Natural killer cell (primary cell): ENCODE data around the gene UST. TPM values are rescaled to one million over a fixed set of nuclear protein-coding genes. Genes with fewer than 3 reads are reported as not detected.

ENCODE experiments used
- ATAC-seq, 3 donors: fragments of 150-1000 bp in 2 of 3; fragments of 200-7000 bp in 1 of 3; cut with Tn5 transposase; 1 replicate in 1 of 3; 2 replicates in 2 of 3; pipeline ENCODE4 v1.10.0; 2021; ENCODE audit warnings: mild to moderate bottlenecking in 2 of 3, moderate library complexity in 2 of 3
- DNase-seq, 2 donors: peaks; one replicate each; pipeline versions ENCODE4 v3.0.0 to v3.0.0-alpha.2; 2013 to 2021; ENCODE audit warnings: mixed read lengths in 1 of 2
- H3K27ac ChIP-seq: one replicate; pipeline ENCODE4 v1.5.1; 2013; ENCODE audit warnings: mild to moderate bottlenecking, low read length
- H3K27me3 ChIP-seq: one replicate; pipeline ENCODE4 v1.6.1; 2013; ENCODE audit warnings: low read length; ENCODE audit not compliant: control insufficient read depth, insufficient read depth
- H3K36me3 ChIP-seq: one replicate; pipeline ENCODE4 v1.6.1; 2013; ENCODE audit warnings: low read length; ENCODE audit not compliant: control insufficient read depth, insufficient read depth
- H3K4me1 ChIP-seq: one replicate; pipeline ENCODE4 v1.6.1; 2013; ENCODE audit warnings: low read length; ENCODE audit not compliant: control insufficient read depth, insufficient read depth
- H3K4me3 ChIP-seq: one replicate; pipeline ENCODE4 v1.5.1; 2013; ENCODE audit warnings: low read length
- H3K9me3 ChIP-seq: one replicate; pipeline ENCODE4 v1.6.1; 2013; ENCODE audit warnings: low read length; ENCODE audit not compliant: control insufficient read depth, insufficient read depth
- H3K27ac Mint-ChIP-seq, 2 donors: one replicate each; pipeline ENCODE4 v1.8.0; 2022; ENCODE audit warnings: mild to moderate bottlenecking in 2 of 2, mixed read lengths in 2 of 2, moderate library complexity in 1 of 2
- H3K27me3 Mint-ChIP-seq, 2 donors: one replicate each; pipeline ENCODE4 v1.8.0; 2022; ENCODE audit warnings: low read depth in 2 of 2, mixed read lengths in 2 of 2
- H3K36me3 Mint-ChIP-seq: one replicate; pipeline ENCODE4 v1.8.0; 2022; ENCODE audit warnings: mixed read lengths
- H3K4me1 Mint-ChIP-seq, 2 donors: one replicate each; pipeline ENCODE4 v1.8.0; 2022; ENCODE audit warnings: mixed read lengths in 2 of 2
- H3K4me3 Mint-ChIP-seq: one replicate; pipeline ENCODE4 v1.8.0; 2022; ENCODE audit warnings: mild to moderate bottlenecking, moderate library complexity, mixed read lengths
- H3K9me3 Mint-ChIP-seq, 2 donors: one replicate each; pipeline ENCODE4 v1.8.0; 2022; ENCODE audit warnings: mixed read lengths in 2 of 2
- CTCF ChIP-seq: fragments of 200-600 bp; IDR thresholded peaks from one replicate; pipeline ENCODE4 v1.8.0; 2022; ENCODE audit warnings: antibody characterized with exemption
- WGBS: methylation state at CpG from one replicate; pipeline ENCODE4 v1.1.7; 2013; ENCODE audit warnings: missing lambda C conversion rate; ENCODE audit not compliant: insufficient coverage; 5-methylcytosine and 5-hydroxymethylcytosine counted together
- intact Hi-C: fragments of 100-400 bp; cut with micrococcal nuclease; formaldehyde crosslinking; loops from one replicate; pipeline ENCODE4 v1.14.2; 2022
- total RNA-seq, 4 donors: library from RNA; stranded (reverse); fragments of 120-200 nt in 1 of 4; gene quantifications; one replicate each; pipeline versions ENCODE4 v1.2.3 to v1.2.4, GENCODE V29; 2013 to 2022

Gene UST
- total RNA-seq, 3 donors from 2014 or later (not counting 1 experiment from before 2014, with no cell fraction given): 6.3 to 11.9 (median 10.6) TPM

- ATAC-seq (no peak), DNase-seq (no peak)
- no peak overlapping the region for H3K4me3 ChIP-seq
- Mint-ChIP-seq H3K4me1 (peaks cover 46 to 50% of the 10 kb centered on the region in 2 donors), H3K9me3 (no peaks in the 10 kb centered on the region), H3K27ac (no peak overlapping the region), H3K36me3 (no peaks in the 10 kb centered on the region), H3K4me3 (no peak overlapping the region), H3K27me3 (no peaks in the 10 kb centered on the region)
- H3K36me3 ChIP-seq: no peaks in the 10 kb centered on the region
- WGBS: 100% methylated on average over 1 of the region's 2 CpGs
- no peaks in the 10 kb centered on the region for H3K9me3 ChIP-seq
- H3K27ac ChIP-seq: no peak overlapping the region
- no peak for TF ChIP-seq CTCF
- peaks cover 29% of the 10 kb centered on the region for H3K4me1 ChIP-seq
- intact Hi-C loops: no loop called here
- H3K27me3 ChIP-seq: no peaks in the 10 kb centered on the region
Measured at GRCh38 chr6:148868901-148869300, 122.1 kb downstream of the UST start.

GRCh38 chr6:148869585-148869984 is 122.8 kb downstream of the UST start:
- H3K27ac Mint-ChIP-seq: peak overlapping the region; percentile 84 to 85

GRCh38 chr6:148873154-148873553 is 126.3 kb downstream of the UST start:
- Mint-ChIP-seq H3K27me3 (no peaks in the 10 kb centered on the region), H3K27ac (no peak overlapping the region), H3K4me3 (no peak overlapping the region), H3K4me1 (peaks cover 34% of the 10 kb centered on the region in 2 donors), H3K36me3 (no peaks in the 10 kb centered on the region), H3K9me3 (no peaks in the 10 kb centered on the region)
- H3K9me3 ChIP-seq: no peaks in the 10 kb centered on the region
- no peaks in the 10 kb centered on the region for H3K27me3 ChIP-seq
- no peak overlapping the region for H3K4me3 ChIP-seq
- TF ChIP-seq CTCF: no peak
- ATAC-seq: peak in 1 of 3 donors; percentile 15
- peaks cover 20% of the 10 kb centered on the region for H3K4me1 ChIP-seq
- intact Hi-C loops: loop anchor here (5.0 kb wide), 1 partner anchor 126 kb away; the partner anchor contains the start of gene UST
- no peak for DNase-seq
- no peak overlapping the region for H3K27ac ChIP-seq
- H3K36me3 ChIP-seq: no peaks in the 10 kb centered on the region
- 94% methylated on average over 4 of the region's 4 CpGs for WGBS

More at GRCh38 chr6:148869585-148869984, 122.8 kb downstream of the UST start:
- Mint-ChIP-seq H3K4me1 (peaks cover 47% of the 10 kb centered on the region in 2 donors), H3K27me3 (no peaks in the 10 kb centered on the region), H3K9me3 (no peaks in the 10 kb centered on the region), H3K36me3 (no peaks in the 10 kb centered on the region), H3K4me3 (no peak overlapping the region)
- Histone ChIP-seq H3K4me3 (no peak overlapping the region), H3K27ac (no peak overlapping the region), H3K27me3 (no peaks in the 10 kb centered on the region), H3K4me1 (peaks cover 25% of the 10 kb centered on the region), H3K9me3 (no peaks in the 10 kb centered on the region), H3K36me3 (no peaks in the 10 kb centered on the region)
- TF ChIP-seq CTCF: no peak
- ATAC-seq (no peak), DNase-seq (no peak)
- WGBS: 92% methylated on average over 7 of the region's 7 CpGs
- intact Hi-C loops: no loop called here

GRCh38 chr6:148873868-148874267 is 127.0 kb downstream of the UST start:
- H3K27ac ChIP-seq: no peak overlapping the region
- H3K27me3 ChIP-seq: no peaks in the 10 kb centered on the region
- Mint-ChIP-seq H3K4me3 (no peak overlapping the region), H3K4me1 (peaks cover 34 to 38% of the 10 kb centered on the region in 2 donors), H3K36me3 (no peaks in the 10 kb centered on the region), H3K27me3 (no peaks in the 10 kb centered on the region), H3K9me3 (no peaks in the 10 kb centered on the region), H3K27ac (no peak overlapping the region)
- DNase-seq (no peak), ATAC-seq (no peak)
- 84% methylated on average over 4 of the region's 5 CpGs for WGBS
- intact Hi-C loops: loop anchor here (5.0 kb wide), 1 partner anchor 127 kb away; the partner anchor contains the start of gene UST
- no peaks in the 10 kb centered on the region for H3K9me3 ChIP-seq
- H3K36me3 ChIP-seq: no peaks in the 10 kb centered on the region
- H3K4me3 ChIP-seq: no peak overlapping the region
- TF ChIP-seq CTCF: no peak
- peaks cover 20% of the 10 kb centered on the region for H3K4me1 ChIP-seq
